HG03565 (cell line): ENCODE data around the gene ADPRHL1.
"Not testable (repeated sequence)": the region's sequence is repeated elsewhere in the genome, so short reads cannot be mapped to it uniquely, and the experiment has no call there.

Experiments
- ATAC-seq: cut with Tn5 transposase; IDR thresholded peaks from one replicate; pipeline ENCODE4 v1.9.1; 2021; ENCODE audit warnings: mild to moderate bottlenecking, moderate library complexity; ENCODE audit not compliant: unreplicated experiment

ADPRHL1 gene

GRCh38 chr13:113483081-113483480, 29.8 kb upstream of the ADPRHL1 start:
- no peak for ATAC-seq

GRCh38 chr13:113479179-113479578, 25.9 kb upstream of the ADPRHL1 start:
- ATAC-seq: no peak

- no peak for ATAC-seq
Measured at GRCh38 chr13:113477724-113478123, 24.4 kb upstream of the ADPRHL1 start.

GRCh38 chr13:113476811-113477210, 23.5 kb upstream of the ADPRHL1 start:
- ATAC-seq: no peak

- no peak for ATAC-seq
Measured at GRCh38 chr13:113475911-113476310, 22.6 kb upstream of the ADPRHL1 start.

- no peak for ATAC-seq
Measured at GRCh38 chr13:113475280-113475679, 22.0 kb upstream of the ADPRHL1 start.

- ATAC-seq: no peak
Measured at GRCh38 chr13:113474179-113474578, 20.9 kb upstream of the ADPRHL1 start.

GRCh38 chr13:113472355-113473025, 19.2 kb upstream of the ADPRHL1 start:
- ATAC-seq: no peak

GRCh38 chr13:113471844-113472243, 18.6 kb upstream of the ADPRHL1 start:
- no peak for ATAC-seq

- not testable (repeated sequence) for ATAC-seq
Measured at GRCh38 chr13:113470635-113471163, 17.4 kb upstream of the ADPRHL1 start.

- no peak for ATAC-seq
Measured at GRCh38 chr13:113470073-113470472, 16.8 kb upstream of the ADPRHL1 start.

- no peak for ATAC-seq
Measured at GRCh38 chr13:113469582-113469981, 16.3 kb upstream of the ADPRHL1 start.

- no peak for ATAC-seq
Measured at GRCh38 chr13:113468472-113469201, 15.3 kb upstream of the ADPRHL1 start.

GRCh38 chr13:113468029-113468428, 14.7 kb upstream of the ADPRHL1 start:
- ATAC-seq: no peak

GRCh38 chr13:113466383-113466782, 13.1 kb upstream of the ADPRHL1 start:
- no peak for ATAC-seq

GRCh38 chr13:113465300-113465699, 12.0 kb upstream of the ADPRHL1 start:
- ATAC-seq: no peak

- ATAC-seq: no peak
Measured at GRCh38 chr13:113464476-113464875, 11.2 kb upstream of the ADPRHL1 start.

GRCh38 chr13:113461022-113461751, 7.9 kb upstream of the ADPRHL1 start:
- no peak for ATAC-seq

- no peak for ATAC-seq
Measured at GRCh38 chr13:113460599-113460998, 7.3 kb upstream of the ADPRHL1 start.

GRCh38 chr13:113460064-113460555, 6.8 kb upstream of the ADPRHL1 start:
- no peak for ATAC-seq
